ENCODE data around the gene RTL3. TPM values are rescaled to one million over a fixed set of nuclear protein-coding genes. Genes with fewer than 3 reads are reported as not detected.

Gene RTL3
- total and polyA plus RNA-seq, 2 experiments from 2014 or later: not detected

- Histone ChIP-seq H3F3A (replicated peaks; ENCODE audit: low read depth) (no peaks in the 10 kb centered on the region), H3K27ac (ENCODE audit: low read depth) (no peak overlapping the region), H3K4me3 (no peak overlapping the region), H2AFZ (no peak overlapping the region), H3K79me2 (replicated peaks; ENCODE audit: insufficient read depth) (no peaks in the 10 kb centered on the region), H3K27me3 (ENCODE audit: insufficient read depth) (no peaks in the 10 kb centered on the region), H3K4me1 (ENCODE audit: insufficient read depth) (no peaks in the 10 kb centered on the region), H3K36me3 (ENCODE audit: insufficient read depth) (no peaks in the 10 kb centered on the region), H4K20me1 (replicated peaks; ENCODE audit: insufficient read depth) (no peaks in the 10 kb centered on the region), H3K9me2 (ENCODE audit: insufficient read depth) (no peaks in the 10 kb centered on the region), H3K4me2 (no peak overlapping the region)
- Mint-ChIP-seq H3K36me3 (ENCODE audit: low read depth) (no peaks in the 10 kb centered on the region; the same call in 2 of the 3 replicates), H3K4me3 (no peak overlapping the region), H3K27me3 (ENCODE audit: insufficient read depth, low read depth, poor library complexity) (no peaks in the 10 kb centered on the region), H3K27ac (no peak overlapping the region), H3K9me3 (no peaks in the 10 kb centered on the region), H3K4me1 (peaks cover 7% of the 10 kb centered on the region; the same call in 2 of the 3 replicates)
- TF ChIP-seq EZH2 (IDR thresholded peaks at IDR 0.05; ENCODE audit: low read depth, unreplicated experiment) (no peak), JUNB (IDR thresholded peaks at IDR 0.05; ENCODE audit: unreplicated experiment) (no peak), CREB1 (CRISPR knock-in tag; IDR thresholded peaks at IDR 0.05; ENCODE audit: low read depth) (no peak), REST (IDR thresholded peaks at IDR 0.05; ENCODE audit: unreplicated experiment) (no peak), ZNF462 (CRISPR knock-in tag; IDR thresholded peaks at IDR 0.05) (no peak), ZNF331 (CRISPR knock-in tag; IDR thresholded peaks at IDR 0.05; ENCODE audit: low read depth) (no peak), STAT1 (IDR thresholded peaks at IDR 0.05; ENCODE audit: unreplicated experiment) (no peak), EZH2phosphoT487 (IDR thresholded peaks at IDR 0.05; ENCODE audit: unreplicated experiment) (no peak), POLR2AphosphoS5 (IDR thresholded peaks at IDR 0.05; ENCODE audit: low read depth) (no peak), CTCF (conservative IDR thresholded peaks at IDR 0.05; ENCODE audit: low read depth in 2 of 2) (no peak)
- DNase-seq (ENCODE audit: low spot score) (peak; percentile 0), ATAC-seq (no peak)
Measured at GRCh38 chrX:78650906-78651437, 8.2 kb downstream of the RTL3 start.

Data from GM23338 (cell line).